ENCODE results near the gene FBXL3.

DNA sequence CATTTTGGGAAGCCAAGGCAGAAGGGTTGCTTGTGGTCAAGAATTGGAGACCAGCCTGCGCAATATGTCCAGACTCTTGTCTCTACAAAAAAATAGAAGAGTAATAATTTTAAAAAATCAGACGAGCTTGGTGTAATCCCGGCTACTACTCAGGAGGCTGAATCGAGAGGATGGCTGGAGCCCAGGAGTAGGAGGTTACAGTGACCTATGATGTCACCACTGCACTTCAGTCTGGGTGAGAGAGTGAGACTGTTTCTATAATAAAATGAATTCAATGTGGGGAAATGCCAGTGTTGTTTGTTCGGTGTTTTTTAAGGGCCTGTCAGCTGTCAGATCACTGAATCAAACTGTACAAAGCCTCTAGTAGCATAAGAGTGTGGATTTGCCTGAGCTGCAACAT lies 1.2 kb upstream of the FBXL3 start:
- no peak for TF ChIP-seq POLR2A (IDR thresholded peaks at IDR 0.05)
- no peak for TF ChIP-seq CTCF (IDR thresholded peaks at IDR 0.05)

All from esophagus squamous epithelium (tissue), 4 donors.